HepG2 (cell line): Measurements from ENCODE around the gene HCRT. TPM values are rescaled to one million over a fixed set of nuclear protein-coding genes. Genes with fewer than 3 reads are reported as not detected.

ENCODE experiments used
- ATAC-seq: fragments of 200-7000 bp; cut with Tn5 transposase; 3 replicates; pipeline ENCODE4 v1.9.1; 2020; ENCODE audit warnings: mild to moderate bottlenecking, moderate library complexity
- BruUV-seq: library from RNA; stranded (reverse); fragments of 400-500 nt; replicated peaks from 2 replicates; lab custom pipeline; 2021; lab: Mats Ljungman, UMichigan
- CTCF ChIA-PET: fragments of 300-600 bp; formaldehyde crosslinking; extraction: SDS; loops from one replicate; lab custom pipeline; 2021; ENCODE audit warnings: low total read pairs, inconsistent platforms, low intra/inter-chr PET ratio; lab: Yijun Ruan, JAX
- POLR2A ChIA-PET: fragments of 350-600 bp; sonication (Branson Sonifier 250); formaldehyde crosslinking; loops from one replicate; lab custom pipeline; 2020; ENCODE audit warnings: antibody characterized with exemption, inconsistent platforms; lab: Yijun Ruan, JAX
- DNase-seq: peaks from one replicate; pipeline ENCODE4 v3.0.0-alpha.2; 2015; ENCODE audit warnings: low spot score
- FAIRE-seq: peaks from 3 replicates; lab custom pipeline; 2011; peaks lifted over from hg19 to GRCh38; lab: Jason Lieb, UNC
- H2AFZ ChIP-seq: one replicate; pipeline ENCODE4 v1.6.1; 2011; ENCODE audit warnings: low read length, inconsistent platforms
- H3K27ac ChIP-seq: fragments of 300-600 bp; 3 replicates; pipeline ENCODE4 v1.8.0; 2011; ENCODE audit warnings: mixed run types, mild to moderate bottlenecking, mixed read lengths, low read length, inconsistent platforms; ENCODE audit not compliant: insufficient read depth; ENCODE audit errors: extremely low read length
- H3K27me3 ChIP-seq, 2 experiments: fragments of 200-600 bp in 1 of 2; 2 replicates in 1 of 2; 3 replicates in 1 of 2; pipeline versions ENCODE4 v1.6.0 to v1.8.0; 2011; ENCODE audit warnings: low read length in 2 of 2, mild to moderate bottlenecking in 2 of 2, moderate library complexity in 2 of 2, inconsistent platforms in 1 of 2; ENCODE audit not compliant: insufficient read depth in 2 of 2, control insufficient read depth in 1 of 2
- H3K36me3 ChIP-seq, 2 experiments: fragments of 200-600 bp in 1 of 2; replicated peaks in 1 of 2; 2 replicates in 1 of 2; 3 replicates in 1 of 2; pipeline versions ENCODE4 v1.5.1 to v1.8.0; 2011; ENCODE audit warnings: low read length in 2 of 2, inconsistent platforms in 1 of 2; ENCODE audit not compliant: insufficient read depth in 2 of 2, control insufficient read depth in 1 of 2
- H3K4me1 ChIP-seq: 2 replicates; pipeline ENCODE4 v1.5.1; 2012; ENCODE audit warnings: low read length, inconsistent platforms; ENCODE audit not compliant: insufficient read depth
- H3K4me2 ChIP-seq: 2 replicates; pipeline ENCODE4 v1.6.0; 2011; ENCODE audit warnings: low read depth, low read length, inconsistent platforms
- H3K4me3 ChIP-seq, 3 experiments: fragments of 200-600 bp in 1 of 3; sonication (generic), shearing (Covaris generic) in 1 of 3; replicated peaks in 1 of 3; 2 replicates each; pipeline ENCODE4 v1.5.1; 2011 to 2016; ENCODE audit warnings: low read length in 3 of 3, inconsistent platforms in 2 of 3, low read depth in 2 of 3, mild to moderate bottlenecking in 2 of 3, control low read depth in 1 of 3, mixed read lengths in 1 of 3; ENCODE audit not compliant: insufficient read depth in 1 of 3
- H3K79me2 ChIP-seq: one replicate; pipeline ENCODE4 v1.6.1; 2011; ENCODE audit warnings: low read length, inconsistent platforms; ENCODE audit not compliant: insufficient read depth
- H3K9ac ChIP-seq: 2 replicates; pipeline ENCODE4 v1.6.0; 2011; ENCODE audit warnings: mild to moderate bottlenecking, low read depth, low read length, inconsistent platforms; ENCODE audit not compliant: insufficient read depth
- H3K9me3 ChIP-seq: 2 replicates; pipeline ENCODE4 v1.5.1; 2012; ENCODE audit warnings: mild to moderate bottlenecking, low read length
- H4K20me1 ChIP-seq: 2 replicates; pipeline ENCODE4 v1.6.0; 2011; ENCODE audit warnings: inconsistent platforms, mild to moderate bottlenecking, low read length, moderate library complexity; ENCODE audit not compliant: insufficient read depth
- AHR ChIP-seq: IDR thresholded peaks from 2 replicates; pipeline ENCODE4 v1.6.1; 2018; ENCODE audit warnings: missing genetic modification reagents, missing compliant biosample characterization
- BCL6 ChIP-seq: IDR thresholded peaks from 2 replicates; pipeline ENCODE4 v1.6.1; 2016; ENCODE audit warnings: missing genetic modification reagents, missing compliant biosample characterization
- CC2D1A ChIP-seq: sonication (generic); formaldehyde crosslinking; IDR thresholded peaks from 2 replicates; pipeline ENCODE4 v1.8.1; 2023; ENCODE audit warnings: mild to moderate bottlenecking, missing genetic modification reagents
- GATA4 ChIP-seq: sonication (generic); IDR thresholded peaks from 2 replicates; pipeline ENCODE4 v1.6.1; 2016; ENCODE audit warnings: antibody characterized with exemption, low read depth, borderline replicate concordance
- HDAC2 ChIP-seq: sonication (generic); formaldehyde crosslinking; IDR thresholded peaks from 2 replicates; pipeline ENCODE4 v1.4.0; 2020; ENCODE audit warnings: missing genetic modification reagents
- HOMEZ ChIP-seq: IDR thresholded peaks from 2 replicates; pipeline ENCODE4 v1.6.1; 2016; ENCODE audit warnings: low read depth
- MXD3 ChIP-seq: IDR thresholded peaks from 2 replicates; pipeline ENCODE4 v1.6.1; 2016; ENCODE audit warnings: mild to moderate bottlenecking, missing biosample characterization, missing genetic modification reagents
- NFAT5 ChIP-seq: sonication (generic); formaldehyde crosslinking; IDR thresholded peaks from 2 replicates; pipeline ENCODE4 v1.4.0; 2020; ENCODE audit warnings: missing genetic modification reagents
- NFIC ChIP-seq: IDR thresholded peaks from 2 replicates; pipeline ENCODE4 v1.6.1; 2012; ENCODE audit warnings: mild to moderate bottlenecking, low read length, inconsistent platforms
- NR2F6 ChIP-seq, 2 experiments: IDR thresholded peaks; 2 replicates each; pipeline ENCODE4 v1.6.1; 2016; ENCODE audit warnings: antibody characterized with exemption in 1 of 2, mild to moderate bottlenecking in 1 of 2
- SMAD3 ChIP-seq: sonication (generic); formaldehyde crosslinking; IDR thresholded peaks from 2 replicates; pipeline ENCODE4 v1.4.0; 2020; ENCODE audit warnings: missing genetic modification reagents
- ZBTB43 ChIP-seq: sonication (generic); formaldehyde crosslinking; conservative IDR thresholded peaks from 2 replicates; pipeline ENCODE4 v1.4.0; 2020; ENCODE audit warnings: missing genetic modification reagents
- ZNF30 ChIP-seq: sonication (generic); formaldehyde crosslinking; IDR thresholded peaks from 2 replicates; pipeline ENCODE4 v1.5.0; 2020; ENCODE audit warnings: mild to moderate bottlenecking, missing genetic modification reagents
- ZNF501 ChIP-seq: sonication (generic); formaldehyde crosslinking; IDR thresholded peaks from 2 replicates; pipeline ENCODE4 v1.5.1; 2020; ENCODE audit warnings: mild to moderate bottlenecking, moderate library complexity, missing genetic modification reagents
- ZNF557 ChIP-seq: sonication (generic); formaldehyde crosslinking; IDR thresholded peaks from 2 replicates; pipeline ENCODE4 v1.4.0; 2020; ENCODE audit warnings: missing genetic modification reagents
- WGBS: methylation state at CpG from one replicate; pipeline ENCODE4 v1.1.6; 2017; ENCODE audit warnings: low lambda C conversion rate; 5-methylcytosine and 5-hydroxymethylcytosine counted together
- in situ Hi-C: cut with HindIII; loops from 2 replicates; pipeline ENCODE4 v1.10.0; 2017; ENCODE audit warnings: low pct_unique_long_range_greater_than_20kb; ENCODE audit not compliant: extremely low pct_ligation_motif_present
- intact Hi-C: fragments of 100-400 bp; cut with micrococcal nuclease; formaldehyde crosslinking; loops from one replicate; pipeline ENCODE4 v1.10.0; 2022; ENCODE audit not compliant: unreplicated experiment
- polyA plus RNA-seq, 8 experiments: library from polyadenylated mRNA; depleted of rRNA in 3 of 8; stranded (reverse) in 7 of 8; unstranded in 1 of 8; fragments of >200 nt; fragmentation: Illumina TruSeq in 4 of 8; extraction: Trizol in 4 of 8; gene quantifications; 2 replicates each; pipeline versions ENCODE4 v1.2.1 to v1.2.3, GENCODE V29; 2011 to 2016; ENCODE audit warnings: low read depth in 4 of 8, missing spikeins in 1 of 8, mixed read lengths in 1 of 8; ENCODE audit not compliant: insufficient read depth in 1 of 8
- total RNA-seq, 5 experiments: library from RNA; depleted of rRNA; stranded (reverse); fragments of >200 nt; fragmentation: Illumina TruSeq; extraction: Trizol; gene quantifications; 2 replicates each; pipeline ENCODE4 v1.2.3, GENCODE V29; 2016; ENCODE audit warnings: low read depth in 1 of 5
- TF ChIP-seq, protein P1 (sequence below): sonication (generic); formaldehyde crosslinking; IDR thresholded peaks from 2 replicates; pipeline ENCODE4 v1.4.0; 2020; ENCODE audit warnings: missing genetic modification reagents

The HCRT gene
- total and polyA plus RNA-seq, 2 of the 13 experiments (the other 11 are each of a cell fraction or from before 2014, with no cell fraction given): not detected

- POLR2A ChIA-PET: interaction anchor here (1.9 to 3.6 kb wide), 2 partner anchors 16 to 25 kb away, joined by 9 to 19 read pairs; partner anchors contain the start of gene GHDC
- 5% methylated on average over 12 of the region's 14 CpGs for WGBS
- no TSS peak for BruUV-seq
- TF ChIP-seq NFIC (no peak), CC2D1A (CRISPR knock-in tag) (no peak), MXD3 (CRISPR knock-in tag) (no peak), HDAC2 (no peak), ZNF501 (CRISPR knock-in tag) (no peak), ZNF557 (CRISPR knock-in tag) (no peak), SMAD3 (CRISPR knock-in tag) (no peak), GATA4 (no peak), NFAT5 (CRISPR knock-in tag) (no peak), ZBTB43 (no peak), HOMEZ (no peak), NR2F6 (IDR thresholded peaks at IDR 0.05) (peak; percentile 70; the same call in 1 of the 2 replicates), NR2F6 (CRISPR knock-in tag; IDR thresholded peaks at IDR 0.05) (peak; percentile 84), AHR (CRISPR knock-in tag) (no peak), ZNF30 (no peak), BCL6 (CRISPR knock-in tag) (peak; percentile 36; the same call in 1 of the 2 replicates)
- TF ChIP-seq, protein P1, sequence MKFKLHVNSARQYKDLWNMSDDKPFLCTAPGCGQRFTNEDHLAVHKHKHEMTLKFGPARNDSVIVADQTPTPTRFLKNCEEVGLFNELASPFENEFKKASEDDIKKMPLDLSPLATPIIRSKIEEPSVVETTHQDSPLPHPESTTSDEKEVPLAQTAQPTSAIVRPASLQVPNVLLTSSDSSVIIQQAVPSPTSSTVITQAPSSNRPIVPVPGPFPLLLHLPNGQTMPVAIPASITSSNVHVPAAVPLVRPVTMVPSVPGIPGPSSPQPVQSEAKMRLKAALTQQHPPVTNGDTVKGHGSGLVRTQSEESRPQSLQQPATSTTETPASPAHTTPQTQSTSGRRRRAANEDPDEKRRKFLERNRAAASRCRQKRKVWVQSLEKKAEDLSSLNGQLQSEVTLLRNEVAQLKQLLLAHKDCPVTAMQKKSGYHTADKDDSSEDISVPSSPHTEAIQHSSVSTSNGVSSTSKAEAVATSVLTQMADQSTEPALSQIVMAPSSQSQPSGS: no peak
Measured at GRCh38 chr17:42178817-42179216, 6.4 kb downstream of the HCRT start.

More at GRCh38 chr17:42178817-42179216, 6.4 kb downstream of the HCRT start:
- peaks cover 0 to 20% of the 10 kb centered on the region in 2 experiments; a peak in 3 of 5 replicates for H3K27me3 ChIP-seq
- H3K36me3 ChIP-seq: no peaks in the 10 kb centered on the region
- no peak overlapping the region for H2AFZ ChIP-seq
- FAIRE-seq (no peak), DNase-seq (no peak), ATAC-seq (peak; percentile 29)
- intact Hi-C loops (no loop called here), in situ Hi-C loops (no loop called here)
- H3K79me2 ChIP-seq: no peaks in the 10 kb centered on the region
- no peak overlapping the region for H3K4me3 ChIP-seq
- H3K4me2 ChIP-seq: no peak overlapping the region; the same call in 1 of the 2 replicates
- no peak overlapping the region for H3K9ac ChIP-seq
- H4K20me1 ChIP-seq: peaks cover 5% of the 10 kb centered on the region
- CTCF ChIA-PET: no interaction called here
- H3K9me3 ChIP-seq: no peaks in the 10 kb centered on the region
- H3K4me1 ChIP-seq: peaks cover 48% of the 10 kb centered on the region
- H3K27ac ChIP-seq: no peak overlapping the region
